Type B pancreatic cell (in vitro differentiated cells): Measurements from ENCODE around the gene BMPR2. TPM values are rescaled to one million over a fixed set of nuclear protein-coding genes. Genes with fewer than 3 reads are reported as not detected.
"Not testable (repeated sequence)": the region's sequence is repeated elsewhere in the genome, so short reads cannot be mapped to it uniquely, and the experiment has no call there.

Source experiments
- DNase-seq: peaks from one replicate; pipeline ENCODE4 v3.0.0; 2021; ENCODE audit warnings: mixed read lengths; ENCODE audit not compliant: unreplicated experiment; ENCODE audit errors: extremely low spot score
- H3K27ac Mint-ChIP-seq: 2 replicates; pipeline ENCODE4 v1.8.0; 2021; ENCODE audit warnings: mild to moderate bottlenecking, mixed read lengths
- H3K27me3 Mint-ChIP-seq: 2 replicates; pipeline ENCODE4 v1.8.0; 2021; ENCODE audit warnings: mixed read lengths
- H3K36me3 Mint-ChIP-seq: 2 replicates; pipeline ENCODE4 v1.8.0; 2021; ENCODE audit warnings: mixed read lengths
- H3K4me1 Mint-ChIP-seq: one replicate; pipeline ENCODE4 v1.8.0; 2021; ENCODE audit warnings: mixed read lengths; ENCODE audit not compliant: unreplicated experiment
- H3K4me3 Mint-ChIP-seq: 2 replicates; pipeline ENCODE4 v1.8.0; 2021; ENCODE audit warnings: mild to moderate bottlenecking, mixed read lengths
- H3K9me3 Mint-ChIP-seq: 2 replicates; pipeline ENCODE4 v1.8.0; 2021; ENCODE audit warnings: mixed read lengths
- CTCF ChIP-seq: fragments of 200-600 bp; sonication (generic); conservative IDR thresholded peaks from 2 replicates; pipeline ENCODE4 v1.5.0; 2021; ENCODE audit warnings: antibody characterized with exemption, mild to moderate bottlenecking
- total RNA-seq: library from RNA; stranded (reverse); gene quantifications from 2 replicates; pipeline ENCODE4 v1.2.1, GENCODE V29; 2021; ENCODE audit warnings: low replicate concordance

Gene BMPR2
- total RNA-seq, 1 donor from 2014 or later: 34.8 TPM

GRCh38 chr2:202339071-202339870 lies 36.9 kb upstream of the BMPR2 start:
- Mint-ChIP-seq H3K4me3 (no peak overlapping the region), H3K9me3 (no peaks in the 10 kb centered on the region), H3K27me3 (no peaks in the 10 kb centered on the region), H3K27ac (no peak overlapping the region), H3K36me3 (peaks cover 4% of the 10 kb centered on the region), H3K4me1 (peaks cover 4% of the 10 kb centered on the region)
- TF ChIP-seq CTCF: no peak
- no peak for DNase-seq

GRCh38 chr2:202344178-202344577 lies 31.9 kb upstream of the BMPR2 start:
- Mint-ChIP-seq H3K36me3 (peaks cover 4% of the 10 kb centered on the region), H3K9me3 (no peaks in the 10 kb centered on the region), H3K27ac (no peak overlapping the region), H3K4me3 (no peak overlapping the region), H3K4me1 (peaks cover 4% of the 10 kb centered on the region), H3K27me3 (no peaks in the 10 kb centered on the region)
- no peak for TF ChIP-seq CTCF
- no peak for DNase-seq

- Mint-ChIP-seq H3K27me3 (no peaks in the 10 kb centered on the region), H3K4me3 (no peak overlapping the region), H3K9me3 (no peaks in the 10 kb centered on the region), H3K4me1 (no peaks in the 10 kb centered on the region), H3K36me3 (no peaks in the 10 kb centered on the region), H3K27ac (no peak overlapping the region)
- no peak for DNase-seq
- TF ChIP-seq CTCF: no peak
Measured at GRCh38 chr2:202346180-202346579, 29.9 kb upstream of the BMPR2 start.

GRCh38 chr2:202353430-202353829 lies 22.7 kb upstream of the BMPR2 start:
- no peak for DNase-seq
- no peak overlapping the region for H3K27ac Mint-ChIP-seq
- no peak overlapping the region for H3K4me3 Mint-ChIP-seq
- H3K27me3 Mint-ChIP-seq: no peaks in the 10 kb centered on the region
- no peaks in the 10 kb centered on the region for H3K36me3 Mint-ChIP-seq
- H3K9me3 Mint-ChIP-seq: no peaks in the 10 kb centered on the region
- H3K4me1 Mint-ChIP-seq: no peaks in the 10 kb centered on the region
- no peak for TF ChIP-seq CTCF

GRCh38 chr2:202355993-202356505 lies 20.1 kb upstream of the BMPR2 start:
- Mint-ChIP-seq H3K4me1 (no peaks in the 10 kb centered on the region), H3K27ac (no peak overlapping the region), H3K27me3 (no peaks in the 10 kb centered on the region), H3K9me3 (no peaks in the 10 kb centered on the region), H3K36me3 (no peaks in the 10 kb centered on the region), H3K4me3 (no peak overlapping the region)
- no peak for TF ChIP-seq CTCF
- DNase-seq: no peak

GRCh38 chr2:202358924-202359323 lies 17.2 kb upstream of the BMPR2 start:
- DNase-seq, H3K36me3 Mint-ChIP-seq, H3K4me1 Mint-ChIP-seq, H3K4me3 Mint-ChIP-seq, H3K27me3 Mint-ChIP-seq, H3K9me3 Mint-ChIP-seq, H3K27ac Mint-ChIP-seq: not testable (repeated sequence)
